GM21367 (cell line): ENCODE data around the gene RHBG.

ENCODE experiments used
- ATAC-seq: cut with Tn5 transposase; IDR thresholded peaks from one replicate; pipeline ENCODE4 v1.9.1; 2021; ENCODE audit not compliant: unreplicated experiment

Gene RHBG

DNA sequence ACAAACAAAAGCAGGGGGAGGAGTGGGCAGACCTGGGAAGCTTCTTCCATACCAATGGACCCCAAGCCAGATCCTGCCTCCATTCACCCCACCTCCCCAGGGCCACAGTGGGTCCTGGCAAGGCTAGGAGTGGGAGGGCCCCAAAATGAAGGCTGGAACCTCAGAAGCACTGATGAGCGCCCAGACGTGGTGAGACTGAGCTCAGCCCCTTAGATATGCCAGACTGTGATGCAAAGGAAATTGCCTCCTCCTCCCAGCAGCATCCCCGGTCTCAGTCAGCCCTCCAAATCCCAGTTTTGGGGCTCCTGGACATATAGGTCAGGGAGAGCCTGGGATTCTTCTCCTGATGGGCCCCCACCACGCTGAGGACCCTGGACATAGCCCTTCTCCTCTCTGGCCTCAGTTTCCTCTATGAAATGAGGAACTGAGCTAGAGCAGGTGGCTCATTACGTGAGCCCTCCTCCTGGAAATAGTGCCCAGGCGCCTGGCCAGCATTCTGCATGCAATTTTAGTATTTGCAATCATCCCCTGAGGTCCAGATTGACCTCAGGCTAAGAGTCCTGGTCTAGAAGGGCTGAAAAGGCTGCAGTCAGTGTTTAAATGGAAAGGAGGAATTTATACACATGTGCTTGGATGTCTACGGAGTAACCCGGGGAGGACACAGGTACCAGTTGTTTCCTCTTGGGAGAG is 33.5 kb downstream of the RHBG start:
- ATAC-seq, result no peak

DNA sequence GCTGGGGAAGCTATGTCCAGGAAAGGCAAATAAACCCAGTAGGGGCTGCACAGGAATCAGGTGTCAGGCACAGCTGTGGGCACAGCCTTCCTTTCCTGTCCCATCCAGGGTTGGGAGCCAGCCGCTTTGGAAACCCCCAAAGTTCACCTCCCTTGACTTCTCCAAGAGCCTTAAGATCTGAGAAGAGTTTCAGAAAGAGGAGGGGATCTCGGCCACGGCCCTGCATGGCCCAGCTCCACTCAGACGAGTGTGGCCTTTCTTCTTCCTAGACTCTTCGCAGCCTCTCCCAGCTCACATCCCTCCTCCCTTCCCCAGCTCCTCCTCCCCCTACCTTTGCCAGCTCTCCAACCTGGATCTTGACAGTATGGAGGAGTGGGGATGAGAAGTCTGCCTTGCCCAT is 36.7 kb downstream of the RHBG start:
- no peak for ATAC-seq

DNA sequence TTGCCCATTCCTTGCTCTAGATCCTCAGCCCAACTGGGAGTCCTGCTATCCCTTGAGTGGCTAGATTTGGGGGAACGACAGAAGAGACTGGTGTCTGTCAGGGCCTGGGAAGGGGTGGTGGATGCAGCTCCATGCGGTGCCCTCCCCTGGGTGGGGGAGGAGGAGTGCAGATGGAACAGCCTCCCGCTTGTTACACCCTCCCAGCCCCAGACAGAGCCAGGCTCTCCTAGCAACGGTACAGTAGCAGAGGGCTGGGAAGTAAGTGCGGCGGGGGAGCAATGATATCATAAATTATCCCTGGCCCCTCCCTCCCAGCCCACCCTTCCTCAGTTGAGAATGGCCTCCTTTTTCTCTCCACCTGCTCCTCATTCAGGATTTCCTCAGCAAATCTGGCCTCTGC is 37.2 kb downstream of the RHBG start:
- no peak for ATAC-seq

DNA sequence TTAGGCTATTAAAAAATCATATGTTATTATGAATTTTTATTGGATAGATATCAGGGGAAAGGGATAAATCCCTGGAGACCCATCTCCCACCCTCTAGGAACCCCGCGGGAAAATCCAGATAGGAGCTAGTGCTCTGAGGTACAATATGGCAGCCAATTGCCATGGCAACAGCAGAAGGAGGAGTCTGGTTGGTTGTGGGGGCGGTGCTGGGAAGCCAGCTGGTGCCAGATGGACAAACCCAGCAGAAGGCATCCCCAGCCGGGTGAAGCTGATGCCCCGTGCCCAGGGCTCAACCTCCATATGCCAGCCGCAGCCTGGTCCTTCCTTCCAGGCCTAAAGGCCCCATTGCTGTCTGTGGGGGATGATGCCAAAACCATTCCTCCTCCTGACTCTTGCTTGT is 38.3 kb downstream of the RHBG start:
- no peak for ATAC-seq

DNA sequence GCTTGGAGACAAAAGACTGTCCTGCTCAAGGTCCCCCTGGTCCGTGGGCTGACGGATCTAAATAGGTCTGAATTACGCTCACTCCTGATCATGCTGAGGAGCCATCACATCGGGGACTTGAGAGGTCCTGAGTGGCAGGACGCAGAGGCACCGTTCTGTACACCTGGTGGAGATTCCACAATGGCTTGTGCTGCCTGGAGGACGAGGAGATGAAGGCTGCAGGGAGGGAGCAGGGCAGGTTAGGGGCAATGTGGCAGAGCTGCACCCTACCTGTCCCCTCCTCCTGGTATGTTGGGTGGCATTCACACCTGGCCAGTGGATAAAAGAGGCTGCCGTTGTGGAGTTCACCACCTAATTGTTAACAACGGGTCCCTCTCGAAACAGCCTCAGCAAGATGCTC is 38.7 kb downstream of the RHBG start:
- no peak for ATAC-seq

DNA sequence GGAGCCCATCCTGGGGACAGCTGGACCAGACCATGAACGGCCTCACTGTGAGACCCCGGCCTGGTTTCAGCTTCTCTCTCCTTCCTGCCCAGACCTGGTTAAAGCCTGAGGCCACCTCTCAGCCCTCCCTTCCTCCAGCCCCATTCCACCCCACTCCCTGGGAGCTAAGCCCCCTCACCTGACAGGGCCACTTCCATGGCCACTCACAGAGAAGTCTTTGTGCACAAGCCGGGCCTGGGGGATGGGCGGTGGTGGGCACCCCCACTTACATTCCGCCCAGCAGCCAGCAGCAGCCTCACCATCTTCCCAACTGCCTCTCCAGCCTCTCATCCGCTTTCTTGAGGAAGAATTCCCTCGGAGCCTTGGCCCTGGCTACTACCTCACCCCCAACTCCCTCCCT is 40.4 kb downstream of the RHBG start:
- no peak for ATAC-seq

DNA sequence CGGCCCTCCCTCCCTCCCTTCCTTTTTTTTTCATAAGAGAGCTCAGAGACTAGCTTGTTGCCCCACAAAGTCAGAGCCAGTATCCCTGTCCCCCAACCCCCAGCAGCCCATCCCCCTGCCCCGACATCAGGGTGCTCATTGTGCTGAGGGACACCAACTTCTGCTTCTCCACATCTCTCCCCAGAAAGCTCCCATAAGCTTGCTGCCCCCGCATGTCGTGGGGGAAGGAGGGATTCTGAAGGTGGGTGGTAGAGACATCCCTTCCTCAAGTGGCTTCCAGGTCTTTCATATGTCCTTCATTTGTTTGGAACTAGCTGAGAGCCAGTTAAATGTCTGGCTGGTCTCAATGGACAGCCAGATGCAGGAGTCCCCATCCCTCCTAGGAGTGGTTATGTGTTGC is 41.2 kb downstream of the RHBG start:
- ATAC-seq, result no peak

DNA sequence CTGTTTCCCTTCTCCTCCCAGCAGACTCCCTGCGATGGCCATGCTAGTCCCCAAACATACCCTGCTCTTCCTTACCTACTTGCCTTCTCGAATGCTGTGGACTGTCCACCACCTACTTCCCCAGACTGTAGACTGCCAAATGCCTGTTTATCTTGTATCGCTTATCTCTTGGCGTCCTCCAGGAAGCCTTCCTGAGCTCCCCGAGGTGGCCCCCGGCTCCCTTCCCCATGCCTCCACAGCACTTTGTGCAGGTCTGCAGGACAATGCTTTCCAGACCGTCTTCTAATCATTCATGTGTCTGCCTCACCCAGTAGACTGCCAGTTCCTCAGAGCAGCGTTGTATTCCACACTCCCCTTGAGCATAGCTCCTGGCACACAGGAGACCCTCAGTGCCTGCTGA is 41.7 kb downstream of the RHBG start:
- ATAC-seq, result no peak

DNA sequence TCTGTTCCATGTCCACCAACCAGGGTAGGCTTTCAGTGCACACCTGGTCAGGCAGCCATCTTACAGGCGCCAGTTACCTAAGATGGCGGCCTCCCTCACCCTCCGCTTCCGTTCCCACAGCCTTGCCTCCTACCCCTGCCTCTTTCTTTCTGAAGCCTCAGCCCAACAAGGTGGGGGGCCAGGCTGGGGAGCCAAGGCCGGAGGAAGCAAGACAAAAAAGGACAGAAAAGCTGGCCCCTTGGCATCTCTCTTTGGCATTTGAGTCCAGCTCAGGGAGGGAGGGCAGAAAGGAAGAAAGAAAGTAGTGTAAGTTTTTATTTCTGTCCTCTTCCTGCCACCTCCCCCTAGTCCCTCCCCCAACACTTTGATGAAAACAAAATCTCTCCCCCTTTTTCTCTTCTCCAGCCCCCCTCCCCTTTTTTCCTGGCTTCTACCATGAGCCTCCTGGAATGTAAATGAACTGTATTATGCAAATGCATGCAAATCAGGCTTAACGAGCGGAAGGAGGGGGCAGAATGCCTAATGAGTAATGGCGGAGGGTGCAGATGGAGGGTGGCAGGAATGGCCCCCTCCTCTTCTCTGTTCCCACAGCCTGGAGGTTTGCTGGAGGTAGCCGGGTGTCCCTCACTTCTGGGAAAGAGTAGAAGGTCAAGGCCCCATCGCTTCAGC is 43.8 kb downstream of the RHBG start:
- ATAC-seq, result no peak

DNA sequence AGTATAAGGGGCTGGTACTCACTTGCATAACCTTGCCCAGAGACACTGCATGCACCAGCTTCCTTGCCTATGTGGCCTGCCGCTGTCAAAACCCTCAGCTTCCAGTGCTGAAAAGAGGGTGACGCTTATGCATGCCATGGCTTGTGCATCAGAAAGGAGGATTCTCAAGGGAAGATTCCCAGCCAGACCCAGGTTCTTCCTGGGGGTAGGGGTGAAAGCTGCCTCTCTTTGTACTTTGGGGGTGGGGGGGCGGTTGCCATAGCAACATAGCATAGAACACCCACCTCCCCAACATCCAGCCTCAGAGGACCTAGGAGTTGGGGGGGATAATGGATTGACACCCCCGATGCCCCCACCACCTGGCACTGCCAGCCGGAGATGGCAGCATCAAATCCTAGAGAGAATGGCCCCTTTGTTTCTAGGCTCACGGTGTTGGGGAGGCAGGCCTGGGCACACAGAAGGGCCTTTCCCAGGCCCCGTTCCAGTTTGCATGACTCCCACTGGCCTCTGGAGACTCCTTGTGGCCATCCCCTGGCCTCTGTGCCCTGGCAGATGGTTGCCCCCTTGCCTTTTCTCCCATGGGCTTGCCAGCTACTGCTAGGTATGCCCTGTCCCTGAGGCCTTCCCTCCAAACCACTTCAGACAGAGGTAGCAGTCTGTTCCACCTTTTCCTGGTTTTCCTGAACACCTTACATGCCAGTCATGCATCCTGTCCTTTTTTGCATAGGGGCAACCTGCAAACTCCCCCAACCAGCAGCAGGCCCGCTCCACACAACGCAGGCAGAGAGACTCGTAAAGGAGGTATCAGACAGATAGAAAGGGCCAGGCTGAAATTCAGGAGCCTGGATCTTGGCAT is 44.6 kb downstream of the RHBG start:
- no peak for ATAC-seq

DNA sequence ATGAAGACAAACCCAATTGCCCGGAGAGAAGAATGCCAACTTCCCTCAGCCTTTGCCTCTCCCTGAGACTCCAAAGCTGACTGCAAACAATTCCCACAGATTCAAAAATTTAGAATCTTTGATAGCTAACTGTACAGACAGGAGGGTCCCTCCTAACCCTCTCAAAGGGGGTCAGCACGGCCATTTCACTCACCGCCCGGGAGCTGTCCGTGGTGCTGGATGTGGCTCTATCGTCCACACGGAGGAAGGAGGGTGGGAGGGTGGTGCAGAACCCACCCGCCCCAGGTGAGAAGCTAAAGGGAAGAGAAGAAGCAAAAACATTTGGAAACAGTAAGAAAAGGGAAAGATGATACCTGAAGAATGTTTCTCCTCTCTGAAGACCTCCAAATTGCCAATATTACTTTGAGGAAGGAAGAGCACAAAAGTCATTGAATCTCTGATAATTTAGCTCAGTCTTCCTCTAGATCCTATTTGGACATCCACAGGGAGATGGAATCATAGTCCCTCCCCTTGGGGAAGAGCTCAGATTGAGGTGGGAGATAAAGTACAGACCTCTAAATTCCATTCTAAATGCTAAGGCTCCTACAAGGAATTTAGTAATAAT is 45.6 kb downstream of the RHBG start:
- ATAC-seq, result no peak

DNA sequence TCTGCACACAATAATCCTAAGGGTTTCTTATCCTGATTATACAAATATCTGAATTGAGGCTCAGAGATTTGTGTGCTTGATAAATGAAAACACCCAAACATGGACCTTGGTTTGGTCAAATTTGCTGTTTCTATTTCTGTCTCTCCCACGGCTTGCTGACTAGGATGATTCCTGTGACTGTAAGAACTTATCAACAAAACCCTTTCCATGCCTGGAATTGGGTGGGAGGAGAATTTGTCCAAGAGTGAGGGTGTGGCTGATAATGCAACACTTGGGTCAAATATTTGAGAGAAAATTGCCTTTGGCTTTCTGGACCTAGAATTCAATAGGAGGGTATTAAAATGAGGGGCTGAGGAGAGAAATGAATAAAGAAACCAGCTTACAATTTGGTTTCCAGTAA is 48.0 kb downstream of the RHBG start:
- ATAC-seq, result no peak

DNA sequence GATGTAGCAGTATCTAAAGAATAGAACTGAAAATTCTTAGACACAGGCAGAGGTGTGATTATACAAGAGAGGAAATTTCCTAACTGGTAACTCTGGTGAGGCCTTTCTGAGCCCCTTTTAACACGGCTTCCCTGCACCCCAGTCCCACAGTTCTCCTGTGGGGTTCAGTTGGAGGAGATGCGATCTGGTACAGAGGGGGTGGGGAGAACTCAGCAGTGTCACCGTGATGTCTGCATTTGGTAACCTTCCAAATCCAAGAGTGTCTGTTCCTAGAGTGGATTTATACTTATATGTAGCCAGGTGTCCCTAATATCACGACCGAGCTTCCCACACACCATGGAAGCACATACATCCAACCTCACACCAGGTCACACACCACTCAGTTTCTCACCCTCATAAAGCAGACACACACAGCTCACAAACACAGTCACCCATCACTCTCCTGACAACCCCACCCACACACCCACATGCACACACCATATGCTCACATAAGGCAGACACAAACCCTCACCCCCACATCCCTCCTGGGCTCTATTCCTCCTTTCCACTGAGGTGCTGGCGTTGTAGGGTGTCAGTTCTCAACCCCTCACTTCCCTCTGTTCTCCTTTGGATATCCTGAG is 48.5 kb downstream of the RHBG start:
- no peak for ATAC-seq

DNA sequence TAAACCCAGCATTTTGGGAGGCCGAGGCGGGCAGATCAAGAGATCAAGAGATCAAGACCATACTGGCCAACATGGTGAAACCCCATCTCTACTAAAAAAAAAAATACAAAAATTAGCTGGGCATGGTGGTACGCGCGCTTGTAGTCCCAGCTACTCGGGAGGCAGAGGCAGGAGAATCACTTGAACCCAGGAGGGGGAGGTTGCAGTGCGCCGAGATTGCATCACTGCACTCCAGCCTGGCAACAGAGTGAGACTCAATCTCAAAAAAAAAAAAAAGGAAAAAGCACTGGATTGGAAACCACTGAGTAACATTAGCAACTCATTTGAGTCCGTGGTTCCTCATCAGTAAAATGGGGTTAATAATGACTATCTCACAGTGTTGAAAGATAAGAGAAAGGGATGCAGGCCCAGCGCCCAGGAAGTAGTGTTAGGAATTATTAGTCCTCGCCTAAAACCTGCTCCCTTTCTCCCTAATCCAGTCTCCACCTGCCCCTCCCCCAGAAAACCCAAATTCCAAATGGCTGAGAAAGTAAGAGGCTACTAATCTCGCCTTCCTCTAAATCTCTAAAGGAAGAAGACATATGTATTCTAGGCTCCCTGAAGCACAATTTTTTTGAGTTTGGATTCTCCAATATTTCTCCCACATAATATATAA is 49.5 kb downstream of the RHBG start:
- ATAC-seq, result no peak

DNA sequence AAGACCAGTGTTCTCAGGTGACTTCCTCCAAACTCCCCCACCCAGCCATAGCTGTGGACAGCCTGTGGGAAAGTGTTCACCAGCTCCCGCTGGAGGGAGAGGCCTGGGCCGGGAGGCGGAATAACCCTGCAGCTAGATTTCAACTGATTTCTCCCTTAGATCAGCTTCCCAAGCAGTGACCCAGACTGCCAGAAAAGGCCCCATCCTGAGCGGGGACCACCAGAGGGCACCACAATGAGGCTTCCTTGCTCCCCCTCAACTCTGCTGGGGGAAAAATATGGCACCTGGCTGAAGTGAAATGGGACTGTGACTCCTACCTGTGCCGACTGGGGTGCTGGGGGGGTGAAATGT is 50.8 kb downstream of the RHBG start:
- no peak for ATAC-seq

DNA sequence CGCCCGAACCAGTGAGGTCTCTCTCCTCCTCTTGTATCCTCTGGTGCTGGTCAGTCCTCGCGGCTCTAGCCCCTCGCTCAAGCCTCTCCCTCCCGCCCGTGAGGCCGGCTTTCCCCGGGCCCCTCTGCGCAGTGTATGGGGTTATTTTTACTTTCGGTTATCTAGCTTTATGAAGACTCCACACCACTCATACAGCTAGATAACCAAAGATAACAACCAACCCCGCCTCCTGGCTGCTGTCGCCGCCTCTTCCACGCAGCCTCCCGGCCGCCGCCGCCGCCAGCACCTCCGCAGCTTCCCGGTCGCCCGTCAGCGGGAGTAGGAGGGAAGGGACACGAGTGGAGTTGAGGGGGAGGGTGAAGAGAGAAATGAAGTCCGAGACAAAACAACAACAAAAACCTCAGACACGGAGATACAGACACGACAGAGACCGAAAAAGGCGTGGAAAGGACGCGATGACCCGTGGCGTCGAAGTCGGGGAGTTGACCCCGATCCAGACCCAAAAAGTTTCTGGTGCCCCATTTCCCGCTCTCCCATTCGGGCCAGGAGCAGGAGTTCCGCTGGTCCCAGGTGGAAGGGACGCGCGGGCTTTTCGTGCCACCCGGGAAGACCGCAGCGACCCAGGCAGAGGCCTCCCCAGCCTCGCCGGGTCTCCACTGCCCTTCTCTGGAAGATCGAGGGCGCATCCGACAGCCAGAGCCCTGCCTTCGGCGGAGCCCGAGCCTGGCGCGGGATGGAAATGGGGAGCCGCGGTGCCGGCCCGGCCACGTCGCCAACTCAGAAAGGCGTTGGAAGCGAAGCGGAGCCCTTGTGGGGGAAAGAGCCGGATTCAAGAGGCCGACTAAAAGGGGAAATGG is 51.4 kb downstream of the RHBG start:
- no peak for ATAC-seq

DNA sequence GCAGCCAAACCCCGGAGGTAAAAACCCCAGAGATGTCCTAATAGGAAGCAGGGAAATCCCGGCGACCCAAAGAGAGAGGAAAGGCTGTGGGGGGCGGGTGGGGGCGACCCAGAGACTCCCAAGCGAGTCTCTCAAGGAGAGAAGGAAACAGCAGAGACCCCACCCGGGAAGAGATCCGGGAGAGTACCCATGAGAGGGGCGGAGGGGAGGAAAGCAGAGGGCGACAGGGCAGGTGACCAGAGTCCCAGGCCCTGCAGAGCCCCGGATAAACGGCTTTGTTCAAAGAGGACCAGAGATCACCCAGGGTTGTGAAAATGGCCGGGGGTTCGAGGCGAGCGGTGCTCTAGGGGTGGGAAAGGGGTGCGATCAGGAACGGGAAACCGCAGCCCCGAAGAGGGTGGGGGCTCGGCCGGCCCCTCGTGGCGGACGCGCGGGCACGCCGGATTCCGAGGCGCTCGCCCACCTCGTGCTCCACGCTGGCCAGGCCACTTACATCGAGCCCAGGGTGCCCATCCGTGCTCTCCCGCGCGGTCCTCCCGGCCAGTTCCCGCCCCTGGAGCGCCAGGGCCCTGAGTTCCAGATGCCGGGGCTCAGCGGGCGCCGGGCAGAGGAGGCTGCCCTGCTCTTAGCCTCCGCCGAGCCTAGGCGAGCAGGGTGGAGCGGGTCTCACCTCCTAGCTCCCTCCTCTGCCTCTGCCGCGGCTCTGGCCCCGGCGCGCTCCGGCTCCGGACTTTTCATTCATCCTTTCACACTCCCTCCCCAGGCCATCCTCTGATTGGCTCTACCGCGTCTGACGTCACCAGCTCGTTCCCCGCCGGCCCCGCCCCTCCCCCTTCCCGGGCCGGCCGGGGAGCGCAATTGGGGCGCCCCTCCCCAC is 52.3 kb downstream of the RHBG start:
- peak; percentile 68 for ATAC-seq

DNA sequence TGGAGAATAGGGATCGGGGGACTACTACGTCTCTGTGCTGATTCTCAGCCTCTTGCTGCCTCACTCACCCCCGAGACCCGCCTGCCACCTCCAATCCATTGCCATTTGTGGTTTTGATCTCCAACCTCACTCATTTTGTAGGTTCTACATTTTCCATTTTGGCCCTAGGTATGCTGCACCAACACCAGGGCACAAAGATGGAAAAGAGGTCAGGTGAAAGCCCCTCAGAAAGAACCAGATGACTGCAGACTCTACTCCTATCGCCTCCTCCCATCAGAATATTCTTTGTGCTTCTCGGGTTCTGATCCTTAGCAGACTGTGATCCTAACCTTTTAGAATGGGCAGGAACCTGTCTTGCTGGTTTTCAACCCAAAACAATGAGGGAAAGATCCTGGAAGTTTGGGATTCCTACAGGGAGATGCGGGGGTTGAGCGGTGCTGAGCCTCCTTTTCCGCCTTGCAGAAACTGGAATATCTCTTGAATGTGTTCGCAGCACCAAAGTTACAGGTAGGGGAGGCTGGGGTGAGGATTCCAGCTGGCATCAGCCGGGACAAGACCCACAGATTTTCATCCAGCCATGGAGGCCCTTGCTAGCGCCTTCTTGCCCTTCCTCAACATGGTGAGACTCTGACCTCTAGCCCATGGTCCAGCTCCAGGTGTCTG is 53.1 kb downstream of the RHBG start:
- ATAC-seq, result no peak
